GM06990 (cell line): ENCODE data around the gene SLAMF6.

ENCODE experiments used
- DNase-seq: peaks from one replicate; pipeline ENCODE4 v3.0.0-alpha.2; 2011; ENCODE audit not compliant: insufficient read length; ENCODE audit errors: extremely low read depth
- H3K27me3 ChIP-seq: replicated peaks from 2 replicates; pipeline ENCODE4 v1.6.0; 2011; ENCODE audit warnings: low read length; ENCODE audit not compliant: control insufficient read depth, insufficient read depth
- H3K36me3 ChIP-seq: 2 replicates; pipeline ENCODE4 v1.5.1; 2011; ENCODE audit warnings: low read length; ENCODE audit not compliant: control insufficient read depth, insufficient read depth
- H3K4me3 ChIP-seq: replicated peaks from 2 replicates; pipeline ENCODE4 v1.5.1; 2011; ENCODE audit warnings: low read depth, mild to moderate bottlenecking, control low read depth, low read length
- TF ChIP-seq, protein P1 (sequence below): IDR thresholded peaks from 2 replicates; pipeline ENCODE4 v1.5.1; 2011; ENCODE audit warnings: low read length, control low read depth, mild to moderate bottlenecking, inconsistent platforms; ENCODE audit not compliant: insufficient read depth, poor library complexity, severe bottlenecking

The SLAMF6 gene

DNA sequence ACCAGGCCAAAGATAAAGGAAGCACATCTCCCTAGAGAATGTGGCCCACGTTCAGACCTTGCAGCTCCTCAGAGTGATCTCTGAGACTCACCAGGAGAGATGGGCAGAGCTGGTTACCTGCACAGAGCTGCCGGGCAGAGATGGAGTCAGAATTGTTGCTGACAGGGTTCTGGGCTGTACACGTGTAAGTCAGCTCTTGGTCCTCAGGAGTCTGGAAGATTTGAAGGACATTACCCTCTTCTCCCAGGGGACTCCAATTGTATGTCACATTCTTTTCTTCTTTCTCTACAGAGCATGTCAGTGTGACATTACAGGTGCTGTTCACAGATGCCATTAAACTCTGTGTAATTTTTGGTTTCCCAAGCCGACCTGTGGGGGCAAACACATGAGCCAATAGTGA is 30.7 kb upstream of the SLAMF6 start:
- H3K36me3 ChIP-seq, result no peaks in the 10 kb centered on the region

DNA sequence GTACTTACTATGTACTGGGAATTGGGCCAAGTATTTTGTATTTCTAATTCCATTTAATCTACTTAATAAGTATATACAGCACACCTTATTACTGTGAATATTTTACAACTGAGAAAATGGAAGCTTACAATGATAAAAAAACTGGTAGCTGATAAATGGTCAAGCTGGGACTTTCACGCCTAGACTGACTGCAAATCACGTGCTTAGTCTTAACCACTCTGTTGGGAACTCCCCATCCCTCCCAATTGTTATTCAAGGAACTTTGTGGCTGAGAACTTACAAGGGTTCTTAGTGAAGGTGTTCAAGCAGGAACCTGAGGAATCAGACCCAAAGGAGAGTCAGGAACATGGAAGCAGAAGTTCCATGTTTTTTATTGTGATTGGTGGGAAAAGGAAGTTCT is 29.4 kb upstream of the SLAMF6 start:
- Histone ChIP-seq H3K4me3 (no peak overlapping the region), H3K36me3 (no peaks in the 10 kb centered on the region)
- TF ChIP-seq, protein P1, sequence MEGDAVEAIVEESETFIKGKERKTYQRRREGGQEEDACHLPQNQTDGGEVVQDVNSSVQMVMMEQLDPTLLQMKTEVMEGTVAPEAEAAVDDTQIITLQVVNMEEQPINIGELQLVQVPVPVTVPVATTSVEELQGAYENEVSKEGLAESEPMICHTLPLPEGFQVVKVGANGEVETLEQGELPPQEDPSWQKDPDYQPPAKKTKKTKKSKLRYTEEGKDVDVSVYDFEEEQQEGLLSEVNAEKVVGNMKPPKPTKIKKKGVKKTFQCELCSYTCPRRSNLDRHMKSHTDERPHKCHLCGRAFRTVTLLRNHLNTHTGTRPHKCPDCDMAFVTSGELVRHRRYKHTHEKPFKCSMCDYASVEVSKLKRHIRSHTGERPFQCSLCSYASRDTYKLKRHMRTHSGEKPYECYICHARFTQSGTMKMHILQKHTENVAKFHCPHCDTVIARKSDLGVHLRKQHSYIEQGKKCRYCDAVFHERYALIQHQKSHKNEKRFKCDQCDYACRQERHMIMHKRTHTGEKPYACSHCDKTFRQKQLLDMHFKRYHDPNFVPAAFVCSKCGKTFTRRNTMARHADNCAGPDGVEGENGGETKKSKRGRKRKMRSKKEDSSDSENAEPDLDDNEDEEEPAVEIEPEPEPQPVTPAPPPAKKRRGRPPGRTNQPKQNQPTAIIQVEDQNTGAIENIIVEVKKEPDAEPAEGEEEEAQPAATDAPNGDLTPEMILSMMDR, result no peak

More for the DNA sequence above, 30.7 kb upstream of the SLAMF6 start:
- no peak for DNase-seq
- no peak overlapping the region for H3K4me3 ChIP-seq
- TF ChIP-seq, protein P1, result no peak
- H3K27me3 ChIP-seq, result no peaks in the 10 kb centered on the region

DNA sequence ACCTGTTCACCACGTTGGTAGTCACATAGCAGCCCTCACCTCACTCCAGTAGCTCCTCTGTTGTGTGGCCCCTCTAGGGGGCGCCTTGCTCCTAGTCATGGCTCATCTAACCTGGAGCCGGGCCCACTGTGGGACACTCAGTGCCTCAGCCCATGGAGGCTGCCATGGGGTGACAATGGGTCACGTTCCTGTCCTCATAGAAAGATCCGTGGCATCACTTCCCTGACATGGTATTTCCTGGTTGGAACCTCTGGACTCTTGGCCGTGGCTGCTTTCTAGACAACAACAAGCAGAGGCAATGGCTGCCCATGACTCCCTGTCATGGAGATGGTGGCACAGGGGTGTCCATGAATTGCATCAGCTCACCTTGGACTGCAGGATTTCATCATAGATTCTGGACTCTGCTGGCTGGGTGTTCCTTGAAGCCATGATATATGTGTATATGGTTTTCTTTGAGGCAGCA is 27.5 kb upstream of the SLAMF6 start:
- H3K36me3 ChIP-seq, result no peaks in the 10 kb centered on the region
- no peaks in the 10 kb centered on the region for H3K27me3 ChIP-seq
- TF ChIP-seq, protein P1, result peak; percentile 71
- no peak for DNase-seq
- H3K4me3 ChIP-seq, result no peak overlapping the region

More for the DNA sequence above, 29.4 kb upstream of the SLAMF6 start:
- no peaks in the 10 kb centered on the region for H3K27me3 ChIP-seq
- DNase-seq, result no peak

DNA sequence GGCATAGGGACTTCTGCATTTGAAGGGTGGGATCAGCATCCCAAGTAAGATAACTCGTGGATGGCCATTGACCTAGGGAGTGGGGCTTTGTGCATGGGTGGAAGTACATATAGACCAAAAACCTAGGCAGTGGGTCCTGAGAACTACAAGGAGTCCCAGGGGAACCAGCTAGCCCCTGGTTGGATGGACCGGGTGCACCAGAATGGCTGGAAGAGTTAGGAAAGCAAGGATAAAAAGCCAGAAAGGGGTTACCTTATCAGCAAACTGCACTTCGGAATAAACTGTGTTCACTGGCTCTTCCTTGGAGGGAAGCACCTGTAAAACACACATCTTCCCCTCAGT is 26.6 kb upstream of the SLAMF6 start:
- H3K36me3 ChIP-seq, result no peaks in the 10 kb centered on the region
- no peaks in the 10 kb centered on the region for H3K27me3 ChIP-seq
- no peak for DNase-seq
- TF ChIP-seq, protein P1, result no peak
- no peak overlapping the region for H3K4me3 ChIP-seq

DNA sequence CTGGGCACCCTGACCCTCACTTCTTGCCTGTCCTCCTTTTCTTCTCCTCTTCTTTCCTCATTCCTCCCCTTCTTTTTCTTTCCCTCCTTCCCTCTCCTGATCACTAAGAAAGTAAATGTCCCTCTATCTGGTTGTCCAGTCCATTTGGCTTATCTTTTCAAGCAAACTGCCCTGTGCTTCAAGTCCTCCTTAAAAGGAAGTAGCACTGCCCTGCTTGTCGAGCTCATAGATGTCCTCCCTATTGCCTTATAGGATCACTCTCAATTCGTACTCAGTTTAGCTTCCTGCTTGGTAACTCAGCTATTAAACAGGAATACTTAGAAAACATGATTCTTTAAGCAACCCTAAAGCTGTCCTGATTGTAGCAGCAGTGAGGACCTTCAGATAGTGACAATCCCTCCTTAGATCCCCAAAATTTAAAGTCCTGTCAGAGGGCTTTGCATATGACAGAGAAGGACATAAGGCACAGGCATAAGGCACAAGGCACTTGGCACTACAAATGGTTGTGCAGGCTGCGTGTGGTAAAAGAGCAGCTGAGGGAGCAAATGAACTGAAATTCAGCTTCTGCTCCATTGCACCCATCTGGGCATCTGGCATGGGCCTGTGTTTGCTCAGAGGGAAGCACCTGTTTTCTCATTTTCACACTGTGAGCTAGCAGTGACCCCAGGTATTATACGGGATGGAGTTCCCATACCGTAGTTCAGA is 26.1 kb upstream of the SLAMF6 start:
- peak; percentile 55 for DNase-seq
- Histone ChIP-seq H3K36me3 (no peaks in the 10 kb centered on the region), H3K27me3 (no peaks in the 10 kb centered on the region), H3K4me3 (no peak overlapping the region)
- TF ChIP-seq, protein P1, result no peak
